PC-9 (cell line): Measurements from ENCODE around the gene SLC37A3. TPM values are rescaled to one million over a fixed set of nuclear protein-coding genes. Genes with fewer than 3 reads are reported as not detected.

Experiments used
- BruUV-seq: library from RNA; stranded (reverse); fragments of 400-500 nt; replicated peaks from 2 replicates; lab custom pipeline; 2021; lab: Mats Ljungman, UMichigan
- CTCF ChIA-PET: fragments of 300-600 bp; sonication (Branson Sonifier 250); formaldehyde crosslinking; loops from one replicate; lab custom pipeline; 2022; ENCODE audit warnings: antibody characterized with exemption; lab: Charles Lee
- POLR2A ChIA-PET: fragments of 300-600 bp; sonication (Branson Sonifier 250); formaldehyde crosslinking; loops from one replicate; lab custom pipeline; 2022; ENCODE audit warnings: antibody characterized with exemption; ENCODE audit not compliant: unreplicated experiment; lab: Charles Lee
- DNase-seq, 2 experiments: peaks; one replicate each; pipeline versions ENCODE4 v3.0.0 to v3.0.0-alpha.2; 2015 to 2022; ENCODE audit warnings: mixed read lengths in 1 of 2
- H2AFZ ChIP-seq: fragments of 200-600 bp; sonication (generic); 2 replicates; pipeline ENCODE4 v1.8.1; 2017; ENCODE audit warnings: antibody characterized with exemption
- H3F3A ChIP-seq: fragments of 200-600 bp; sonication (generic); 2 replicates; pipeline ENCODE4 v1.8.1; 2017; ENCODE audit warnings: antibody characterized with exemption, mild to moderate bottlenecking, low read depth; ENCODE audit not compliant: insufficient read depth
- H3K27ac ChIP-seq: fragments of 200-600 bp; sonication (generic); 2 replicates; pipeline ENCODE4 v1.6.1; 2016; ENCODE audit warnings: mixed run types
- H3K27me3 ChIP-seq: fragments of 200-600 bp; sonication (generic); 2 replicates; pipeline ENCODE4 v1.6.1; 2016; ENCODE audit warnings: low read depth, mixed run types; ENCODE audit not compliant: insufficient read depth
- H3K36me3 ChIP-seq: fragments of 200-600 bp; sonication (generic); 2 replicates; pipeline ENCODE4 v1.6.1; 2016; ENCODE audit warnings: low read depth, mixed run types
- H3K4me1 ChIP-seq: fragments of 200-600 bp; sonication (generic); replicated peaks from 2 replicates; pipeline ENCODE4 v1.6.1; 2016; ENCODE audit warnings: mixed run types; ENCODE audit not compliant: insufficient read depth
- H3K4me2 ChIP-seq: fragments of 200-600 bp; sonication (generic); 2 replicates; pipeline ENCODE4 v1.6.1; 2017; ENCODE audit warnings: mixed run types
- H3K4me3 ChIP-seq: fragments of 200-600 bp; sonication (generic); 2 replicates; pipeline ENCODE4 v1.6.1; 2016; ENCODE audit warnings: mixed run types
- H3K79me2 ChIP-seq: fragments of 200-600 bp; sonication (generic); 2 replicates; pipeline ENCODE4 v1.6.1; 2017; ENCODE audit warnings: low read depth, mixed run types
- H3K9me2 ChIP-seq: fragments of 200-600 bp; sonication (generic); 2 replicates; pipeline ENCODE4 v1.8.1; 2017; ENCODE audit warnings: mild to moderate bottlenecking; ENCODE audit not compliant: insufficient read depth
- H3K9me3 ChIP-seq: fragments of 200-600 bp; sonication (generic); 2 replicates; pipeline ENCODE4 v1.8.1; 2016; ENCODE audit warnings: low read depth; ENCODE audit not compliant: insufficient read depth
- H4K20me1 ChIP-seq: fragments of 200-600 bp; sonication (generic); 2 replicates; pipeline ENCODE4 v1.8.1; 2017; ENCODE audit not compliant: insufficient read depth
- EZH2 ChIP-seq: fragments of 200-600 bp; sonication (generic); IDR thresholded peaks from 2 replicates; pipeline ENCODE4 v1.8.0; 2017; ENCODE audit warnings: antibody characterized with exemption, low read depth
- intact Hi-C: fragments of 100-400 bp; cut with micrococcal nuclease; formaldehyde crosslinking; loops from one replicate; pipeline ENCODE4 v1.10.0; 2022; ENCODE audit not compliant: unreplicated experiment
- total RNA-seq: library from RNA; stranded (reverse); gene quantifications from 2 replicates; pipeline ENCODE4 v1.2.3, GENCODE V29; 2021
- TF ChIP-seq, protein P1 (sequence below): fragments of 200-600 bp; sonication (generic); conservative IDR thresholded peaks from 2 replicates; pipeline ENCODE4 v1.6.1; 2017; ENCODE audit warnings: mixed run types, antibody characterized with exemption, mild to moderate bottlenecking, moderate library complexity

Gene SLC37A3
- total RNA-seq, 1 experiment from 2014 or later = 54.8 TPM

GRCh38 chr7:140439359-140439758 is 41.0 kb upstream of the SLC37A3 start:
- Histone ChIP-seq H3K4me2 (no peak overlapping the region), H3K4me1 (no peaks in the 10 kb centered on the region), H3K9me3 (no peaks in the 10 kb centered on the region), H4K20me1 (no peaks in the 10 kb centered on the region), H3F3A (no peaks in the 10 kb centered on the region), H3K36me3 (no peaks in the 10 kb centered on the region), H3K4me3 (no peak overlapping the region), H3K27me3 (no peaks in the 10 kb centered on the region), H3K9me2 (no peaks in the 10 kb centered on the region), H3K27ac (no peak overlapping the region), H3K79me2 (no peaks in the 10 kb centered on the region), H2AFZ (no peak overlapping the region)
- TF ChIP-seq, protein P1, sequence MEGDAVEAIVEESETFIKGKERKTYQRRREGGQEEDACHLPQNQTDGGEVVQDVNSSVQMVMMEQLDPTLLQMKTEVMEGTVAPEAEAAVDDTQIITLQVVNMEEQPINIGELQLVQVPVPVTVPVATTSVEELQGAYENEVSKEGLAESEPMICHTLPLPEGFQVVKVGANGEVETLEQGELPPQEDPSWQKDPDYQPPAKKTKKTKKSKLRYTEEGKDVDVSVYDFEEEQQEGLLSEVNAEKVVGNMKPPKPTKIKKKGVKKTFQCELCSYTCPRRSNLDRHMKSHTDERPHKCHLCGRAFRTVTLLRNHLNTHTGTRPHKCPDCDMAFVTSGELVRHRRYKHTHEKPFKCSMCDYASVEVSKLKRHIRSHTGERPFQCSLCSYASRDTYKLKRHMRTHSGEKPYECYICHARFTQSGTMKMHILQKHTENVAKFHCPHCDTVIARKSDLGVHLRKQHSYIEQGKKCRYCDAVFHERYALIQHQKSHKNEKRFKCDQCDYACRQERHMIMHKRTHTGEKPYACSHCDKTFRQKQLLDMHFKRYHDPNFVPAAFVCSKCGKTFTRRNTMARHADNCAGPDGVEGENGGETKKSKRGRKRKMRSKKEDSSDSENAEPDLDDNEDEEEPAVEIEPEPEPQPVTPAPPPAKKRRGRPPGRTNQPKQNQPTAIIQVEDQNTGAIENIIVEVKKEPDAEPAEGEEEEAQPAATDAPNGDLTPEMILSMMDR = no peak
- TF ChIP-seq EZH2 = no peak
- intact Hi-C loops = no loop called here
- CTCF ChIA-PET = no interaction called here
- POLR2A ChIA-PET = interaction anchor here (0.6 kb wide), 2 partner anchors 470 to 1167 kb away, joined by 3 to 5 read pairs; no protein-coding TSS in a partner anchor
- DNase-seq = no peak
- no TSS peak for BruUV-seq

- BruUV-seq = no TSS peak
- Histone ChIP-seq H3K9me3 (no peaks in the 10 kb centered on the region), H4K20me1 (no peaks in the 10 kb centered on the region), H3K4me1 (no peaks in the 10 kb centered on the region), H3K9me2 (no peaks in the 10 kb centered on the region), H3K4me3 (no peak overlapping the region), H3K27me3 (no peaks in the 10 kb centered on the region), H3K4me2 (no peak overlapping the region), H3K79me2 (no peaks in the 10 kb centered on the region), H3F3A (no peaks in the 10 kb centered on the region), H2AFZ (no peak overlapping the region), H3K36me3 (no peaks in the 10 kb centered on the region), H3K27ac (no peak overlapping the region)
- no peak for DNase-seq
- POLR2A ChIA-PET = no interaction called here
- intact Hi-C loops = no loop called here
- CTCF ChIA-PET = no interaction called here
- TF ChIP-seq EZH2 = no peak
- TF ChIP-seq, protein P1 = no peak
Observed at GRCh38 chr7:140435252-140435895, 37.0 kb upstream of the SLC37A3 start.

DNA sequence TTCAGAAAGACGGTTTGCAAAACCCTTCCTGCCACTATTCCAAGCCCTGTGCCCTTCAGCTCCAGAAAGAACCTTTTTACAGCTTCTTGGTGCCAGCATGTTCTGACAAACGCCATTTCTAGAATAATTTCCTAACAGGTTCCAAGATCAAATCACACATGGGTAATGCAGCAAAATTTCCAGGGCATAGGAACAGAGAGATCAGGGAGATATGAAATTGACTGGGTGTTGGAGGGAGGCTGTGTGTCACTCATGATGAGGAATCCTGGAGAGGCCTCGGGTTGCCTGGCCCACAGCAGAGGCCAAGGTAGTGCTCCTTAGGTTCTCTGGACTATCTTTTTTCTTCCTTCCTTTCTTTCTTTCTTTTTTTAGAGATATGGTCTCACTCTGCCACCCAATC is 35.1 kb upstream of the SLC37A3 start:
- POLR2A ChIA-PET = no interaction called here

More for the DNA sequence above, 35.1 kb upstream of the SLC37A3 start:
- intact Hi-C loops = no loop called here
- no TSS peak for BruUV-seq
- no peaks in the 10 kb centered on the region for H3K36me3 ChIP-seq
- no peak for TF ChIP-seq EZH2
- TF ChIP-seq, protein P1 = no peak
- no peak for DNase-seq
- no peaks in the 10 kb centered on the region for H3K27me3 ChIP-seq
- H3K9me3 ChIP-seq = no peaks in the 10 kb centered on the region
- no peaks in the 10 kb centered on the region for H3K4me1 ChIP-seq
- H3K4me2 ChIP-seq = no peak overlapping the region
- no peaks in the 10 kb centered on the region for H4K20me1 ChIP-seq
- CTCF ChIA-PET = no interaction called here
- no peak overlapping the region for H3K27ac ChIP-seq
- H3K4me3 ChIP-seq = no peak overlapping the region
- H3K9me2 ChIP-seq = no peaks in the 10 kb centered on the region
- no peaks in the 10 kb centered on the region for H3K79me2 ChIP-seq
- no peaks in the 10 kb centered on the region for H3F3A ChIP-seq
- no peak overlapping the region for H2AFZ ChIP-seq
